GM08714 (cell line): ENCODE data around the gene CFAP161.

Experiments
- H3K4me3 ChIP-seq: fragments of 200-500 bp; sonication (Bioruptor generic); 2 replicates; pipeline ENCODE4 v1.5.1; 2014; ENCODE audit warnings: mild to moderate bottlenecking, low read length, inconsistent platforms
- ZNF274 ChIP-seq: IDR thresholded peaks from 2 replicates; pipeline ENCODE4 v1.6.1; 2012; ENCODE audit warnings: mild to moderate bottlenecking, low read depth, low read length

Gene CFAP161, protein sequence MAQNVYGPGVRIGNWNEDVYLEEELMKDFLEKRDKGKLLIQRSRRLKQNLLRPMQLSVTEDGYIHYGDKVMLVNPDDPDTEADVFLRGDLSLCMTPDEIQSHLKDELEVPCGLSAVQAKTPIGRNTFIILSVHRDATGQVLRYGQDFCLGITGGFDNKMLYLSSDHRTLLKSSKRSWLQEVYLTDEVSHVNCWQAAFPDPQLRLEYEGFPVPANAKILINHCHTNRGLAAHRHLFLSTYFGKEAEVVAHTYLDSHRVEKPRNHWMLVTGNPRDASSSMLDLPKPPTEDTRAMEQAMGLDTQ

DNA sequence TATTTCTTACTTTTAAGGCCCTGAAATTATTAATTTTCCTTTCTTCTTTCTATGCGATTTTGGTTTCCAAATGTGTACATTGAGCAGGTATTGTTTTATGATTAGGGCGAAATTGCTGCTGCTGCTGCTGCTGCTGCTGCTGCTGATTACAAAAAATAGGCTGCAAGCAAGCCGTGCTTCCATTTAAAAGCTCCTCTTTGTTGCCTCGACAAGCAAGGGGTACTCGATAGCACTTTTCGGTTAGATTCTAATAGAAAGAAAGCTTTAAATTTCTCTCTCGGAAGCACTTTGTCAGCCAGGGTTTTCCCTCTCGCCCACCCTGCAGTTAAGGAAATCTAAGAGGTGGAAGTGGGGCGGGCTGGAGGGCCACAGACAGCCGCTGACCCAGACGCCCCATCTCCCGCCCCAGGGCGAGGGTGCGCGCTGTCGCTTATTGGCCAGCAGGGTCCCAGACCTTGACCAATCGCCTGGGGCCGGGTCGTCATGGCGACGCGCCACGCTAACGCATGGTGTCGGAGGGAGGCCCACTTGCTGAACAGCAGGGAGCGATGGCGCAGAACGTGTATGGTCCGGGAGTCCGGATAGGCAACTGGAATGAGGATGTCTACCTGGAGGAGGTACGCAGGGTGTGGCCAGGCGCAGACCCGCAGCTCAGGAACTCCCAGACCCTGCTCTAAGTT lies at the start of gene CFAP161:
Gene CFAP161, plus strand, starts transcription at position 489 of the 680 bp plus-strand sequence. Its CDS starts 60 bp downstream, at position 549.
- H3K4me3 ChIP-seq = no peak within 1 kb of the TSS
- TF ChIP-seq ZNF274 = no peak

DNA sequence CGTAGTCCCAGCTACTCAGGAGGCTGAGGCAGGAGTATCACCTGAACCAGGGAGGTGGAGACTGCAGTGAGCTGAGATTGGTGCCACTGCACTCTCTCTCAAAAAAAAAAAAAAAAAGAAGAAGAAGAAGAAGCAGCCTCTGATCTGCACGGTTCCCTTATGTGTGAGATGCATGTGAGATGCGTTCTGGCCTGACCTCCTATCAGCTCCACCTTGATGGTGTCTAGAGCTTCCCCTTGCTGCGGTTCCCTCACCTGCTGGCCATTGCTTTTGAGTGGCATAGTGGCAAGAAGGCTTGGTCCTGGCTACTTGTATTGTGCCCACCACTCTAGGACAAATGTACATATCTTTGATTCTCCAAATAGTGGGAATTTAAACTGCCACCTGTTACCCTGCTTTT lies 49.4 kb upstream of the CFAP161 start:
- H3K4me3 ChIP-seq = no peak overlapping the region
- TF ChIP-seq ZNF274 = no peak

DNA sequence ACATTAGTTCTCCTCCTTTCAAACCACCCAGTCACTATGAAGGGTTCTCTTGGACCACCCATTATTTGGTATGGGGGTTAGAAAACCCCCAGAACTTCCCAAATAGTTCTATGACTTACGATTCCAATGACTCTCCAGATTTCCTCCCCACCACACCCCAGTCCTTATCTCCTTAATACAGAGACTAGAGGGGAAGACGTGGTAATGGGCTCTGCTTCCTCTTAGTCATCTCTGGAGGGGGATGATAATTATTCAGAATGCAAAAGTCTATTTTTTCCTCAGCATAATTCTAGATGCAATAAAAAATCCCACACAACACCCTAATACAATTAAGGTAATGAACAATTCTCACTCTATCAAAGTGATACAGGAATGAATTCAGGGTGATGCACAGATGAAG lies 48.9 kb upstream of the CFAP161 start:
- no peak for TF ChIP-seq ZNF274
- H3K4me3 ChIP-seq = no peak overlapping the region

DNA sequence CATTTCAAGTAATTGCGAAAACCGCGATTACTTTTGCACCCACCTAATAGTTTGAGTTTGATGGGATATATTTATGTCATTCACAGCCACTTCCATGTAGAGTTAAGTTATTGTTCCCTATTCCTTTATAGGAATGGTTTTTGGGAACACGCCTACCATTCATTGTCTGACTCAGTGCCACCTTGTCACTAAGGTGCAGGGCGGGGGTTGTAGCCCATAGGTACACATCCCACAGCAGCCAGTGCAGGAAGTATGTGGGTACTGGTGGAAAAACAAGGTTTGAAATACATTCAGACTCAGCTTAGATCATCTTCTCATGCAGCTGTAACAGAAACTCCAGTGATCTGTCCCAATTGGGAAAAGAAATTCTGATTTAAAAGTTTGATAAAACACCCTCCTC lies 48.2 kb upstream of the CFAP161 start:
- no peak for TF ChIP-seq ZNF274
- H3K4me3 ChIP-seq = no peak overlapping the region

DNA sequence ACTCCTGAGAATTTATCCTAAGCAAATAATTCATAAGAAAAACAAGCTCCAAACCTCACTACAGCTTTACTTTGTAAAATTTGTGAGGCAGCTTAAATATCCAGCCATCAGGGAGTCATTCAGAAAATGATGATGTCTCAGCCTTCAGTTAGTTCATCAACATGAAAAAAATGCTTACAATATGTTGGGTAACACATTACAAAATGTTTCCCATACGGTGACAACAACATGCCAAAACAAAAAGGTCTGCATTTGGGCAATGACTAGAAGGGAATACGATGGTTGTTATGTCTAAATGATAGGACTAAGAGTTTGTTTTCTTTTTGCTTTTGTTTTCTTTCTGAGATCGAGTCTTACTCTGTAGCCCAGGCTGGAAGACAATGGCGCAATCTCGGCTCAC lies 47.0 kb upstream of the CFAP161 start:
- H3K4me3 ChIP-seq = no peak overlapping the region
- no peak for TF ChIP-seq ZNF274

DNA sequence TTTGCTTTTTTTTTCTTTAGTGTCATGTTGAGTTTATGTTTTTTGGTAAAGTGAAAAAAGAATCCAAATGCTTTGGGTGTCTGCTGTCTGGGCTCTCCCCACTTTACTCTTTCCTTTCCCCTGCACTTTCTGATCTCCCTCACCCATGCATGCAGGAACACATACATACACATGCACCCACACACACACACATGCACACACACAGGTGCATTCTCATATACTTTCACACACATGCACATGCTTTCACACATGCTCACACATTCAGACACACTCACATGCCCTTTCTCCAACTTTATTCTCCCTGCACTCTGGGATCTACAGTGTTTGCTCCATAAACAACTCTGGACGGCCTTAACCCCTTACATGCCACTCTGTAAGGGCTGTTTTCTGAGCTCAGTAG lies 46.4 kb upstream of the CFAP161 start:
- TF ChIP-seq ZNF274 = no peak
- no peak overlapping the region for H3K4me3 ChIP-seq

DNA sequence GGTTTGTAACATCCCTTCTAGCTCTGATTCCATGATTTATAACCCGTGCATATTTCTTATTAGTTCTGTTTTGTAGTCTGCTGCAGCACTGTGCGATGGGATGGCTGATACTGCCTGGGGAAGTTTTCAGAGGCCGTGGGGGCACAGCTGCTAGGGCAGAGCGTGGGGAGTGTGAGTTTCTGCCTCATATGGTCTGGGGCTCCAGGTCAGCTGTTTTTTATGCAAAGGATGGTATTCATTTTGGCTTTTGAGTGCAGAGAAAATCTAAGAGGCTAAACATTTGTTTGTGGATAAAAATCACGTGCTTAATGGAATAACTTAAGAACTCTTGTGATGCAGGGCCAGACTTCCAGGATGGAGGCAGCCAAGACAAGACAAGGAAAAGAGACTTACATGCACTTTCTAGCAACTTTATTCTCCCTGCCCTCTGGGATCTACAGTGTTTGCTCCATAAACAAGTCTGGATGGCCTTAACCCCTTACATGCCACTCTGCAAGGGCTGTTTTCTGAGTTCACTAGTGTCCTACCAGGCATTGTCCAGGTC lies 45.5 kb upstream of the CFAP161 start:
- no peak overlapping the region for H3K4me3 ChIP-seq
- no peak for TF ChIP-seq ZNF274

DNA sequence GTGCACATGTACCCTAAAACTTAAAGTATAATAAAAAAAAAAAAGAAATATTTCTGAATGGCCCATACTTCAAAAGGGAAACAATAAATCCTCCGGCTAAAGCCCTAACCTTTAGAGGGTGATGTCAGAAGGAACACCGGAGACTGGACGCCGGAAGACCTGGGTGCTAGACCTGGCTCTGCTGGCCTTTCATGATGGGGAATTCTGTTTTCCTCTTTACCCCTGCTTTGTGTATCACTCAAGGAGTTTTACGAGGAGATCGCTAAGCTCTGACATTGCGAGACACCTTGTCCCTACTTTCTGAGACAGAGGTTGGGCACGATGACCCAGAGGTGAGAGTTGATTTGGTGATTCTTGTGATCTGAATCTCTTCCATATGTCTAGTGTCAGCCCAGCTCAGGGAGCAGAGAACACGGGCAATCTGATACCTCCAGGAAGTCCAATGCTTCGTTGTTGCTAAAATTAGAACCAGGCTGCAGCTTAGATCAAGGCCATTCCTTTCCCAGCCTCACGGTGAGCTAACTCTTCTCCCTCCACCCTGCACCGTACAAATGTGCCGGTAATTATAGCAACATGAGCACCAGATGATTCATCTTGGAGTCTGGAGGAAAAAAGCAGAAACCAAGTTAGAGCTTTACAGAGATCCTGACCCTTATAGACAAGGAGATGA lies 42.0 kb upstream of the CFAP161 start:
- TF ChIP-seq ZNF274 = no peak
- no peak overlapping the region for H3K4me3 ChIP-seq

DNA sequence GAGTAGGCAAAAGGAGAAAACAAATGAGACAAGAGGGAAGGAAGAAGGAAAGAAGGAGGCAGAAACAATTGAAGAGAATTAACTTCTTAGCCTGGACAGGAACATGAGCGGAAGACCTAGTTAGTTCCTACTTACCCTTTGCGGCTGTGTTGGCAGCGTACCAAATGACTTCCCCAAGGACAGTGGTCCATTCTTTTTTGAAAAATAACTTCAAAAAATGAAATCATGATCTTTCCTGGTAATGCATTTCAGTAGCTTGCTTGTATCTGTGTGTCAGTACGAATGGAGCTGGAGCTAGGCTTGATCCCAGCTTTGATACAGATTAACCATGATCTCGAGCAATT lies 41.5 kb upstream of the CFAP161 start:
- no peak for TF ChIP-seq ZNF274
- no peak overlapping the region for H3K4me3 ChIP-seq

DNA sequence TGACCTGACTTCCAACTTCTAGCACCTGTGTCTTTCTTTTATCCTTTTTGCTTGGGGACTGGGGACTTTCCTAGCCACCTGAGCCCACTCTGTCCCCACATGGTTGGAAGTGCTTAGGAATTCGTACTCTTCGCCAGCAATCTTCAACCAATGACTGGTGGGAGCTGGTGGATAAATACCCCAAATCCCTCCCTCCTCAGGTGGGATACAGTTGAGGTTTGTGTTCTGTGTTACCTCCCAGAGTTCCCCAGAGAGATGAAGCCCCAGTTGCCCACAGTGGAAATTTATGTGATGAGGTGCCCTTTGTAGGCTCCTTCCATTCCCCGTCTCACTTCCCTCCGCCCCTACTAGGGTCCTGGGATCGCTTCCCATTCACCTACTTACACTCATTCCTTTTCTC lies 40.1 kb upstream of the CFAP161 start:
- no peak for TF ChIP-seq ZNF274
- no peak overlapping the region for H3K4me3 ChIP-seq

DNA sequence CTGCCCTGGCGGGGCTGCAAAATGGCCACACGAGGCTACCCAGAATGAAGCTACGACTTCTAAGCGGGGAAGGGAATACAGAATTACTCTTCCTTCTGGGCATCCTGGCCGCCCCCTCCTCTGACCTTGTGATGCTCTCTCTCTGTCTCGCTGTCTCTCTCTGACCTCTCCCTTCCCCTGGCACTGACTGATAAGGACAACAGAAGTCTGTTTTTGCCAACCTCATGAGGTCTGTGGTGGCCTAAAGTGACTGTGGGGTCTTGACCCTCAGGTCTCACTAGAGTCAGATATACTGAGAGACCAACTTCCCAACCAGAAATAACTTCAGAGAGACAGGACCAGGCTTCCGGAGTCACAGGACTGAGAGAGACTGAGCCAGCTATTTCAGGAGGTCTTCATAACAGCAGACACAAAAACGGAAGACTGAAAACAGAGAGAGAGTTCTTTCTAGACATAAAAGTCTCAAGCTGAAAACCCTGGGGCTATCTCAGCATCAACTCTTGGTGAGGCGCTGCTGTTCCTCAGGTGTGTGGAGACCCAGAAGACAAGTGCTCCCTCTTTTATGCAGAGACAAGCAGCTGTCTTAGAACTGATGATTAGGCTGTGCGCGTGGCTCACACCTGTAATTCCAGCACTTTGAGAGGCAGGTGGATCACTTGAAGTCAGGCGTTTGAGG lies 38.2 kb upstream of the CFAP161 start:
- no peak for TF ChIP-seq ZNF274
- no peak overlapping the region for H3K4me3 ChIP-seq

DNA sequence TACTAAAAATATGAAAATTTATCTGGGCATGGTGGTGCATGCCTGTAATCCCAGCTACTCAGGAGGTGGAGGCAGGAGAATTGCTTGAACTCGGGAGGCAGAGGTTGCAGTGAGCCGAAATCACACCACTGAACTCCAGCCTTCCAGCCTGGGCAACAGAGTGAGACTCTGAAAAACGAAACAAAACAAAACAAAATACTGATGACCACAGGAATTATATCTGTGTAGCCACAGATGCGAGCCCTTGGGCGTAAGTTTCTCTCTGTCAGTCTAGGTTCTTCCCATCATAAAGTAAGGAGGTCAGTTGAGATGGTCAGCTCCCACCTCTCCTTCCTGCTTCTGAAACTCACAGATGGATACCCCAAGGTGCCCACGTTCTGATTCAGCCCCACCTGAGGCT lies 37.7 kb upstream of the CFAP161 start:
- no peak for TF ChIP-seq ZNF274
- H3K4me3 ChIP-seq = no peak overlapping the region

DNA sequence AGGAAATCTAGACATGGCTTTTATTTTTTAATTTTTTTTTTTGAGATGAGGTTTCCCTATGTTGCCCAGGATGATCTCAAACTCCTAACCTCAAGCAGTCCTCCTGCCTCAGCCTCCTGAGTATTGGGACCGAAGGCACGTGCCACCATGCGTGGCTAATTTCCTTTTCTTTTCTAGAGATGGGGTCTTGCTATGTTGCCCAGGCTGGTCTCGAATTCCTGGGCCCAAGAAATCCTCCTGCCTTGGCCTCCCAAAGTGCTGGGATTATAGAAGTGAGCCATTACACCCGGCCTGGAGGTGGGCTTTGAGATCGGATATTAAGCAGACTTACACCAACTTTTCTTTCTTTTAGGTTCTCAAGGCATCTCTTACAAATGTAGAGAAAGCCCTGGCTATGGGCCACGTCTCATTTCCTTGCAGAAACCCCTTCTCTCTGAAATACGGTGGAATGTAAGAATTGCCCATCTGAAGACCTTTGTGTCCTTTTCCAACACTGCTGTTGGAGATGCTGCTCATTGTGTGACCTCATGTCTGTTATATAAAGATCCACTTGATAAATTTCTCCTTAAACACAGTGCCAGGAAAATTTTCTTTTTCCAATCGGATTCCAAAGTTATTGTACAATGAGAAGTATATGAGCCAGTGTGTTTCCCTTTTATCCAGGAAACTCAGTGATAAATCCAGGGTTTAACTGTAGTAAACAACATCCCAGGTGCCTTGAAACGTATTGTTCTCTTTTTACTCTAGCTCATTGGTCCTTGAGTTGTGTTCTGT lies 36.8 kb upstream of the CFAP161 start:
- TF ChIP-seq ZNF274 = no peak
- H3K4me3 ChIP-seq = no peak overlapping the region

DNA sequence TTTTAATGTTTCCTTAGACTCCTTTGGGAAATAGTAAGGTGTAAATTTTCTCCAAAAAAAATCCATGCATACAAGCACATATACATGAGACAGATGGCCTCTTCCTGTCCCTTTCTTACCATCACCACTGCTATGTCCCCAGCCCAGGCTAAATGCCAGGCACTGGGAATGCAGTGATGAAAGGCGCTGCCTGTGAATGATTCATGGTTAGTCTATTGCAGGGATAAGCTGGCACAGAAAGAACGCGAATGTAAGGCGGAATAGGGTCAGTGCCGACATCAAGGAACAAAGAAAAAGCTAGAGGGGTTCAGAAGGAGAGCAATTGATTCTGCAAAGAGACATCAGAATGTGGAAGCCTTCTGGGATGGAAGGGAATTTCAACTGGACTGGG lies 36.2 kb upstream of the CFAP161 start:
- H3K4me3 ChIP-seq = no peak overlapping the region
- no peak for TF ChIP-seq ZNF274
